GM23248 (cell line): ENCODE results near the gene LMF1. TPM values are rescaled to one million over a fixed set of nuclear protein-coding genes. Genes with fewer than 3 reads are reported as not detected.

Experiments
- DNase-seq: peaks from one replicate; pipeline ENCODE4 v3.0.0-alpha.2; 2015
- H2AFZ ChIP-seq: fragments of 200-600 bp; sonication (generic); 2 replicates; pipeline ENCODE4 v1.6.1; 2016; ENCODE audit warnings: antibody characterized with exemption
- H3F3A ChIP-seq: fragments of 200-600 bp; sonication (generic); 2 replicates; pipeline ENCODE4 v1.6.1; 2016; ENCODE audit warnings: mild to moderate bottlenecking, antibody characterized with exemption, mixed run types; ENCODE audit not compliant: insufficient read depth
- H3K27ac ChIP-seq: fragments of 200-600 bp; sonication (generic); 2 replicates; pipeline ENCODE4 v1.5.1; 2016; ENCODE audit warnings: mild to moderate bottlenecking
- H3K27me3 ChIP-seq: fragments of 200-600 bp; sonication (generic); replicated peaks from 2 replicates; pipeline ENCODE4 v1.6.1; 2016; ENCODE audit warnings: mild to moderate bottlenecking; ENCODE audit not compliant: insufficient read depth
- H3K36me3 ChIP-seq: fragments of 200-600 bp; sonication (generic); 2 replicates; pipeline ENCODE4 v1.6.1; 2016; ENCODE audit warnings: low read depth, mild to moderate bottlenecking
- H3K4me1 ChIP-seq: fragments of 200-600 bp; sonication (generic); 2 replicates; pipeline ENCODE4 v1.6.1; 2016; ENCODE audit warnings: mild to moderate bottlenecking; ENCODE audit not compliant: insufficient read depth
- H3K4me2 ChIP-seq: fragments of 200-600 bp; sonication (generic); one replicate; pipeline ENCODE4 v1.6.1; 2016; ENCODE audit warnings: mild to moderate bottlenecking; ENCODE audit not compliant: unreplicated experiment
- H3K4me3 ChIP-seq: fragments of 200-600 bp; sonication (generic); 2 replicates; pipeline ENCODE4 v1.5.1; 2016; ENCODE audit warnings: mild to moderate bottlenecking
- H3K79me2 ChIP-seq: fragments of 200-600 bp; sonication (generic); 2 replicates; pipeline ENCODE4 v1.6.1; 2016; ENCODE audit warnings: mild to moderate bottlenecking; ENCODE audit not compliant: insufficient read depth
- H3K9ac ChIP-seq: fragments of 200-600 bp; sonication (generic); 2 replicates; pipeline ENCODE4 v1.6.1; 2016; ENCODE audit warnings: mild to moderate bottlenecking
- H3K9me2 ChIP-seq: fragments of 200-600 bp; sonication (generic); 2 replicates; pipeline ENCODE4 v1.6.1; 2016; ENCODE audit warnings: mixed run types, mild to moderate bottlenecking, moderate library complexity; ENCODE audit not compliant: insufficient read depth
- H3K9me3 ChIP-seq: fragments of 200-600 bp; sonication (generic); one replicate; pipeline ENCODE4 v1.6.1; 2017; ENCODE audit warnings: low read depth
- H4K20me1 ChIP-seq: fragments of 200-600 bp; sonication (generic); 2 replicates; pipeline ENCODE4 v1.6.0; 2016; ENCODE audit not compliant: insufficient read depth
- EZH2 ChIP-seq: fragments of 200-600 bp; sonication (generic); IDR thresholded peaks from 2 replicates; pipeline ENCODE4 v1.6.1; 2018; ENCODE audit warnings: antibody characterized with exemption, mild to moderate bottlenecking; ENCODE audit not compliant: insufficient read depth, poor library complexity, severe bottlenecking
- EZH2phosphoT487 ChIP-seq: fragments of 200-600 bp; sonication (generic); IDR thresholded peaks from 2 replicates; pipeline ENCODE4 v1.6.1; 2018; ENCODE audit warnings: antibody characterized with exemption, moderate library complexity, mild to moderate bottlenecking, low read depth; ENCODE audit not compliant: insufficient read depth
- WGBS, 2 experiments: methylation state at CpG; one replicate each; pipeline ENCODE4 v1.1.6; 2015 to 2017; ENCODE audit warnings: low lambda C conversion rate in 2 of 2, low coverage in 1 of 2; ENCODE audit errors: missing lambda C conversion rate in 2 of 2; 5-methylcytosine and 5-hydroxymethylcytosine counted together
- in situ Hi-C: fragments of 300-500 bp; cut with MboI; formaldehyde crosslinking; loops from 2 replicates; pipeline ENCODE4 v1.15.0; 2020
- polyA plus RNA-seq: library from polyadenylated mRNA; unstranded; fragments of >200 nt; fragmentation: Nextera tagmentation; extraction: Ambion mirVana; gene quantifications from 2 replicates; pipeline ENCODE4 v1.2.1, GENCODE V29; 2016
- total RNA-seq: library from RNA; depleted of rRNA; stranded (reverse); fragments of >200 nt; shearing (Covaris generic); gene quantifications from 2 replicates; pipeline ENCODE4 v1.2.3, GENCODE V29; 2014

The LMF1 gene
- total and polyA plus RNA-seq, 2 experiments from 2014 or later: 23.1 to 53.0 TPM

- peak overlapping the region; percentile 93 for H3K9ac ChIP-seq
- no peaks in the 10 kb centered on the region for H3F3A ChIP-seq
- TF ChIP-seq EZH2phosphoT487: no peak
- TF ChIP-seq EZH2: no peak
- H2AFZ ChIP-seq: peak overlapping the region; percentile 95
- 0 out of 2 replicates have a peak, but pooled peaks cover 3% of the 10 kb centered on the region for H3K4me1 ChIP-seq
- no peaks in the 10 kb centered on the region for H3K27me3 ChIP-seq
- H3K9me3 ChIP-seq: no peaks in the 10 kb centered on the region
- 0 to 1% methylated on average over 17 to 19 of the region's 19 CpGs for WGBS, 2 experiments
- no peak overlapping the region for H3K27ac ChIP-seq
- H3K9me2 ChIP-seq: no peaks in the 10 kb centered on the region
- in situ Hi-C loops: loop anchor here (25.0 kb wide), 1 partner anchor 254 kb away; the partner anchor contains the start of gene SSTR5
- peaks cover 32% of the 10 kb centered on the region; the same call in 1 of the 2 replicates for H3K79me2 ChIP-seq
- H3K36me3 ChIP-seq: no peaks in the 10 kb centered on the region
- H3K4me2 ChIP-seq: peak overlapping the region; percentile 88
- H4K20me1 ChIP-seq: no peaks in the 10 kb centered on the region
- DNase-seq: no peak
- peak overlapping the region; percentile 96 for H3K4me3 ChIP-seq
Observed at GRCh38 chr16:808085-808386, 162.7 kb downstream of the LMF1 start.

GRCh38 chr16:807347-808084 lies 163.3 kb downstream of the LMF1 start:
- in situ Hi-C loops: loop anchor here (25.0 kb wide), 1 partner anchor 255 kb away; the partner anchor contains the start of gene SSTR5

GRCh38 chr16:805474-805873 lies 165.3 kb downstream of the LMF1 start:
- H4K20me1 ChIP-seq: no peaks in the 10 kb centered on the region
- H2AFZ ChIP-seq: no peak overlapping the region
- 84% methylated on average over 13 to 15 of the region's 17 CpGs for WGBS, 2 experiments
- H3K9me3 ChIP-seq: no peaks in the 10 kb centered on the region
- no peaks in the 10 kb centered on the region for H3F3A ChIP-seq
- peaks cover 32% of the 10 kb centered on the region; the same call in 1 of the 2 replicates for H3K79me2 ChIP-seq
- no peak for TF ChIP-seq EZH2phosphoT487
- TF ChIP-seq EZH2: no peak
- H3K27ac ChIP-seq: no peak overlapping the region
- H3K27me3 ChIP-seq: peaks cover 5% of the 10 kb centered on the region; the same call in 1 of the 2 replicates
- in situ Hi-C loops: loop anchor here (25.0 kb wide), 1 partner anchor 257 kb away; the partner anchor contains the start of gene SSTR5
- no peak overlapping the region for H3K9ac ChIP-seq
- no peak for DNase-seq
- no peak overlapping the region for H3K4me2 ChIP-seq
- H3K36me3 ChIP-seq: no peaks in the 10 kb centered on the region
- H3K9me2 ChIP-seq: no peaks in the 10 kb centered on the region
- no peak overlapping the region for H3K4me3 ChIP-seq
- H3K4me1 ChIP-seq: 0 out of 2 replicates have a peak, but pooled peaks cover 3% of the 10 kb centered on the region

More at GRCh38 chr16:807347-808084, 163.3 kb downstream of the LMF1 start:
- peak overlapping the region; percentile 85 for H3K27ac ChIP-seq
- H3K9me3 ChIP-seq: no peaks in the 10 kb centered on the region
- H3K4me1 ChIP-seq: 0 out of 2 replicates have a peak, but pooled peaks cover 3% of the 10 kb centered on the region
- peak overlapping the region; percentile 93 for H3K9ac ChIP-seq
- no peaks in the 10 kb centered on the region for H3K36me3 ChIP-seq
- no peaks in the 10 kb centered on the region for H3K9me2 ChIP-seq
- H4K20me1 ChIP-seq: no peaks in the 10 kb centered on the region
- no peak for TF ChIP-seq EZH2phosphoT487
- no peak for TF ChIP-seq EZH2
- peaks cover 32% of the 10 kb centered on the region; the same call in 1 of the 2 replicates for H3K79me2 ChIP-seq
- no peaks in the 10 kb centered on the region for H3F3A ChIP-seq
- 1% methylated on average over 73 to 78 of the region's 80 CpGs for WGBS, 2 experiments
- no peaks in the 10 kb centered on the region for H3K27me3 ChIP-seq
- H2AFZ ChIP-seq: peak overlapping the region; percentile 95
- H3K4me2 ChIP-seq: peak overlapping the region; percentile 88
- peak overlapping the region; percentile 96 for H3K4me3 ChIP-seq
- DNase-seq: peak; percentile 99

- WGBS, 2 experiments: 57 to 58% methylated on average over 33 of the region's 33 CpGs
- no peak for TF ChIP-seq EZH2
- no peak for TF ChIP-seq EZH2phosphoT487
- peaks cover 11% of the 10 kb centered on the region for H3K27me3 ChIP-seq
- H3F3A ChIP-seq: no peaks in the 10 kb centered on the region
- no peak overlapping the region for H2AFZ ChIP-seq
- H3K9me3 ChIP-seq: no peaks in the 10 kb centered on the region
- H3K4me1 ChIP-seq: 0 out of 2 replicates have a peak, but pooled peaks cover 3% of the 10 kb centered on the region
- no peak overlapping the region for H3K9ac ChIP-seq
- H3K36me3 ChIP-seq: no peaks in the 10 kb centered on the region
- no peak for DNase-seq
- H3K4me3 ChIP-seq: no peak overlapping the region
- in situ Hi-C loops: loop anchor here (25.0 kb wide), 1 partner anchor 258 kb away; the partner anchor contains the start of gene SSTR5
- peaks cover 25% of the 10 kb centered on the region; the same call in 1 of the 2 replicates for H3K79me2 ChIP-seq
- no peaks in the 10 kb centered on the region for H4K20me1 ChIP-seq
- no peaks in the 10 kb centered on the region for H3K9me2 ChIP-seq
- no peak overlapping the region for H3K4me2 ChIP-seq
- H3K27ac ChIP-seq: no peak overlapping the region
Observed at GRCh38 chr16:804193-805048, 166.4 kb downstream of the LMF1 start.
